Tibial nerve (tissue), 4 donors: Measurements from ENCODE around the gene FXYD1.

Experiments used
- CTCF ChIP-seq, 5 experiments: fragments of 200-600 bp in 3 of 5; fragments of 450-650 bp in 2 of 5; sonication (generic) in 3 of 5; IDR thresholded peaks; one replicate each; pipeline ENCODE4 v1.5.1; 2016 to 2019; ENCODE audit warnings: antibody characterized with exemption in 5 of 5, mild to moderate bottlenecking in 3 of 5, moderate library complexity in 2 of 5
- EP300 ChIP-seq, 2 donors: sonication (generic); formaldehyde crosslinking; IDR thresholded peaks; one replicate each; pipeline ENCODE4 v1.6.1; 2017; ENCODE audit warnings: antibody characterized with exemption in 2 of 2, mild to moderate bottlenecking in 1 of 2
- POLR2A ChIP-seq, 2 donors: fragments of 450-650 bp; IDR thresholded peaks; one replicate each; pipeline ENCODE4 v1.6.1; 2017; ENCODE audit warnings: antibody characterized with exemption in 2 of 2, mild to moderate bottlenecking in 2 of 2, moderate library complexity in 2 of 2

GRCh38 chr19:35184267-35184666 lies 45.6 kb downstream of the FXYD1 start:
- TF ChIP-seq CTCF (IDR thresholded peaks at IDR 0.05) (no peak), POLR2A (IDR thresholded peaks at IDR 0.05) (no peak), EP300 (IDR thresholded peaks at IDR 0.05) (no peak)
